ENCODE data around the gene TSSK2.

Gene TSSK2

GRCh38 chr22:19180234-19180633 lies 49.1 kb downstream of the TSSK2 start:
- H3K9ac ChIP-seq (ENCODE audit: low read length) = no peak overlapping the region
- peaks cover 21% of the 10 kb centered on the region for H3K79me2 ChIP-seq (ENCODE audit: low read length)
- H3K27me3 ChIP-seq (ENCODE audit: low read depth, low read length) = peaks cover 5% of the 10 kb centered on the region; the same call in 1 of the 2 replicates
- H4K20me1 ChIP-seq (ENCODE audit: insufficient read depth, low read length) = 0 out of 2 replicates have a peak, but pooled peaks cover 3% of the 10 kb centered on the region
- no peaks in the 10 kb centered on the region for H3K9me3 ChIP-seq (ENCODE audit: insufficient read depth, low read length)
- H3K4me3 ChIP-seq (ENCODE audit: low read length) = no peak overlapping the region
- peaks cover 13% of the 10 kb centered on the region for H3K4me1 ChIP-seq (ENCODE audit: low read length)
- H3K27ac ChIP-seq (ENCODE audit: low read length) = no peak overlapping the region
- H3K36me3 ChIP-seq (replicated peaks; ENCODE audit: low read depth, low read length) = peaks cover 5% of the 10 kb centered on the region
- no peak overlapping the region for H3K4me2 ChIP-seq (ENCODE audit: low read length)
- no peak overlapping the region for H2AFZ ChIP-seq (ENCODE audit: low read depth, low read length)
- TF ChIP-seq CTCF (IDR thresholded peaks at IDR 0.05; ENCODE audit: low read depth, low read length) (no peak), EZH2phosphoT487 (IDR thresholded peaks at IDR 0.05; ENCODE audit: low read depth) (no peak)

GRCh38 chr22:19180740-19181410 lies 49.8 kb downstream of the TSSK2 start:
- TF ChIP-seq EZH2phosphoT487 (IDR thresholded peaks at IDR 0.05; ENCODE audit: low read depth) (no peak), CTCF (IDR thresholded peaks at IDR 0.05; ENCODE audit: low read depth, low read length) (no peak)
- H4K20me1 ChIP-seq (ENCODE audit: insufficient read depth, low read length) = no peaks in the 10 kb centered on the region
- H3K36me3 ChIP-seq (replicated peaks; ENCODE audit: low read depth, low read length) = peaks cover 3% of the 10 kb centered on the region
- no peak overlapping the region for H3K4me3 ChIP-seq (ENCODE audit: low read length)
- H3K79me2 ChIP-seq (ENCODE audit: low read length) = peaks cover 14% of the 10 kb centered on the region
- H2AFZ ChIP-seq (ENCODE audit: low read depth, low read length) = no peak overlapping the region
- H3K9me3 ChIP-seq (ENCODE audit: insufficient read depth, low read length) = no peaks in the 10 kb centered on the region
- H3K9ac ChIP-seq (ENCODE audit: low read length) = no peak overlapping the region
- peaks cover 13% of the 10 kb centered on the region for H3K4me1 ChIP-seq (ENCODE audit: low read length)
- H3K4me2 ChIP-seq (ENCODE audit: low read length) = no peak overlapping the region
- no peak overlapping the region for H3K27ac ChIP-seq (ENCODE audit: low read length)
- peaks cover 5% of the 10 kb centered on the region; the same call in 1 of the 2 replicates for H3K27me3 ChIP-seq (ENCODE audit: low read depth, low read length)

GRCh38 chr22:19181786-19182471 lies 50.8 kb downstream of the TSSK2 start:
- Histone ChIP-seq H3K4me3 (ENCODE audit: low read length) (no peak overlapping the region), H3K79me2 (ENCODE audit: low read length) (peaks cover 13% of the 10 kb centered on the region), H4K20me1 (ENCODE audit: insufficient read depth, low read length) (no peaks in the 10 kb centered on the region), H3K27ac (ENCODE audit: low read length) (no peak overlapping the region), H2AFZ (ENCODE audit: low read depth, low read length) (no peak overlapping the region), H3K4me1 (ENCODE audit: low read length) (peaks cover 13% of the 10 kb centered on the region), H3K27me3 (ENCODE audit: low read depth, low read length) (peaks cover 5% of the 10 kb centered on the region; the same call in 1 of the 2 replicates), H3K36me3 (replicated peaks; ENCODE audit: low read depth, low read length) (no peaks in the 10 kb centered on the region), H3K9me3 (ENCODE audit: insufficient read depth, low read length) (no peaks in the 10 kb centered on the region), H3K9ac (ENCODE audit: low read length) (no peak overlapping the region), H3K4me2 (ENCODE audit: low read length) (no peak overlapping the region)
- TF ChIP-seq EZH2phosphoT487 (IDR thresholded peaks at IDR 0.05; ENCODE audit: low read depth) (no peak), CTCF (IDR thresholded peaks at IDR 0.05; ENCODE audit: low read depth, low read length) (no peak)
